HK-2 (cell line): ENCODE measurements around the gene DUSP14.

Source experiments
- DNase-seq: peaks from one replicate; pipeline ENCODE4 v3.0.0-alpha.2; 2018; ENCODE audit not compliant: unreplicated experiment

DUSP14 gene

GRCh38 chr17:37513711-37514110, 24.0 kb downstream of the DUSP14 start:
- no peak for DNase-seq

GRCh38 chr17:37516127-37516571, 26.5 kb downstream of the DUSP14 start:
- no peak for DNase-seq

- DNase-seq = no peak
These were observed 28.2 kb downstream of the DUSP14 start for GRCh38 chr17:37517881-37518280.

- DNase-seq = no peak
These were observed 29.1 kb downstream of the DUSP14 start for GRCh38 chr17:37518826-37519225.

- no peak for DNase-seq
These were observed 29.7 kb downstream of the DUSP14 start for GRCh38 chr17:37519251-37519985.

- DNase-seq = no peak
These were observed 30.5 kb downstream of the DUSP14 start for GRCh38 chr17:37520174-37520573.

- DNase-seq = no peak
These were observed 32.1 kb downstream of the DUSP14 start for GRCh38 chr17:37521821-37522220.

- no peak for DNase-seq
These were observed 34.1 kb downstream of the DUSP14 start for GRCh38 chr17:37523715-37524219.

GRCh38 chr17:37527249-37527851, 37.7 kb downstream of the DUSP14 start:
- DNase-seq = no peak

- DNase-seq = no peak
These were observed 40.7 kb downstream of the DUSP14 start for GRCh38 chr17:37530420-37530819.

- DNase-seq = no peak
These were observed 43.1 kb downstream of the DUSP14 start for GRCh38 chr17:37532756-37533155.

GRCh38 chr17:37535906-37536305, 46.2 kb downstream of the DUSP14 start:
- no peak for DNase-seq

- DNase-seq = no peak
These were observed 49.4 kb downstream of the DUSP14 start for GRCh38 chr17:37538981-37539659.

- DNase-seq = no peak
These were observed 52.4 kb downstream of the DUSP14 start for GRCh38 chr17:37541880-37542660.

GRCh38 chr17:37543637-37544052, 54.0 kb downstream of the DUSP14 start:
- DNase-seq = no peak

- DNase-seq = no peak
These were observed 55.8 kb downstream of the DUSP14 start for GRCh38 chr17:37545486-37545885.

- DNase-seq = no peak
These were observed 56.6 kb downstream of the DUSP14 start for GRCh38 chr17:37546302-37546701.

- no peak for DNase-seq
These were observed 58.3 kb downstream of the DUSP14 start for GRCh38 chr17:37547986-37548385.

- no peak for DNase-seq
These were observed 62.1 kb downstream of the DUSP14 start for GRCh38 chr17:37551788-37552187.

- DNase-seq = no peak
These were observed 63.8 kb downstream of the DUSP14 start for GRCh38 chr17:37553401-37553966.

- no peak for DNase-seq
These were observed 65.7 kb downstream of the DUSP14 start for GRCh38 chr17:37555386-37555785.

- no peak for DNase-seq
These were observed 67.8 kb downstream of the DUSP14 start for GRCh38 chr17:37557482-37557881.
